Stimulated activated CD4-positive, alpha-beta T cell treated with anti-CD3 and anti-CD28 coated beads, Interleukin-1b, Interleukin-23, amount 100 ng/mL, for 1 hour (primary cell): Measurements from ENCODE around the gene RBL1.

Experiments
- DNase-seq, 2 donors: peaks; one replicate each; pipeline ENCODE4 v3.0.0-alpha.2; 2020; ENCODE audit warnings: low read depth in 2 of 2

RBL1 gene

GRCh38 chr20:36951198-36951978, 144.4 kb downstream of the RBL1 start, which contains the start of gene SAMHD1:
SAMHD1 (minus strand) TSS chr20:36951708; CDS start chr20:36951643, 65 bp downstream.
- peak; percentile 63 to 70 for DNase-seq

GRCh38 chr20:36950414-36951197, 145.2 kb downstream of the RBL1 start:
- no peak for DNase-seq
